ENCODE measurements around the gene MYRFL.
"Not testable (repeated sequence)": the region's sequence is repeated elsewhere in the genome, so short reads cannot be mapped to it uniquely, and the experiment has no call there.

Gene MYRFL

GRCh38 chr12:69988481-69989321 lies 163.7 kb downstream of the MYRFL start:
- DNase-seq: peak; percentile 29
- Histone ChIP-seq H3K27ac (peak overlapping the region; percentile 80), H3K36me3 (replicated peaks) (no peaks in the 10 kb centered on the region), H3K4me3 (ENCODE audit: low read depth, low read length) (no peak overlapping the region), H3K27me3 (replicated peaks) (no peaks in the 10 kb centered on the region)
- no peak for TF ChIP-seq CTCF (IDR thresholded peaks at IDR 0.05; ENCODE audit: low read depth, low read length, missing control alignments)
- in situ Hi-C loops (cut with HindIII; ENCODE audit: low pct_ligation_motif_present, low sequenced_read_pairs): no loop called here

- no peak for TF ChIP-seq CTCF (IDR thresholded peaks at IDR 0.05; ENCODE audit: low read depth, low read length, missing control alignments)
- no peak for DNase-seq
- in situ Hi-C loops (cut with HindIII; ENCODE audit: low pct_ligation_motif_present, low sequenced_read_pairs): no loop called here
- Histone ChIP-seq H3K27ac (no peak overlapping the region), H3K36me3 (replicated peaks) (no peaks in the 10 kb centered on the region), H3K27me3 (replicated peaks) (no peaks in the 10 kb centered on the region), H3K4me3 (ENCODE audit: low read depth, low read length) (no peak overlapping the region)
These were observed 166.8 kb downstream of the MYRFL start for GRCh38 chr12:69991690-69992288.

GRCh38 chr12:69993433-69993832 lies 168.4 kb downstream of the MYRFL start:
- in situ Hi-C loops (cut with HindIII; ENCODE audit: low pct_ligation_motif_present, low sequenced_read_pairs): no loop called here
- Histone ChIP-seq H3K27me3 (replicated peaks) (no peaks in the 10 kb centered on the region), H3K27ac (no peak overlapping the region), H3K4me3 (ENCODE audit: low read depth, low read length) (no peak overlapping the region), H3K36me3 (replicated peaks) (no peaks in the 10 kb centered on the region)
- no peak for DNase-seq
- no peak for TF ChIP-seq CTCF (IDR thresholded peaks at IDR 0.05; ENCODE audit: low read depth, low read length, missing control alignments)

GRCh38 chr12:69994086-69994485 lies 169.1 kb downstream of the MYRFL start:
- H3K4me3 ChIP-seq (ENCODE audit: low read depth, low read length); DNase-seq; in situ Hi-C loops (cut with HindIII; ENCODE audit: low pct_ligation_motif_present, low sequenced_read_pairs); H3K36me3 ChIP-seq (replicated peaks); H3K27me3 ChIP-seq (replicated peaks); H3K27ac ChIP-seq: not testable (repeated sequence)

- Histone ChIP-seq H3K4me3 (ENCODE audit: low read depth, low read length) (no peak overlapping the region), H3K27me3 (replicated peaks) (no peaks in the 10 kb centered on the region), H3K27ac (no peak overlapping the region), H3K36me3 (replicated peaks) (no peaks in the 10 kb centered on the region)
- no peak for TF ChIP-seq CTCF (IDR thresholded peaks at IDR 0.05; ENCODE audit: low read depth, low read length, missing control alignments)
- no peak for DNase-seq
- in situ Hi-C loops (cut with HindIII; ENCODE audit: low pct_ligation_motif_present, low sequenced_read_pairs): no loop called here
These were observed 169.7 kb downstream of the MYRFL start for GRCh38 chr12:69994724-69995173.

- DNase-seq: peak; percentile 27
- H3K36me3 ChIP-seq (replicated peaks): no peaks in the 10 kb centered on the region
- no peak overlapping the region for H3K4me3 ChIP-seq (ENCODE audit: low read depth, low read length)
- in situ Hi-C loops (cut with HindIII; ENCODE audit: low pct_ligation_motif_present, low sequenced_read_pairs): no loop called here
- H3K27me3 ChIP-seq (replicated peaks): no peaks in the 10 kb centered on the region
- no peak for TF ChIP-seq CTCF (IDR thresholded peaks at IDR 0.05; ENCODE audit: low read depth, low read length, missing control alignments)
- H3K27ac ChIP-seq: no peak overlapping the region
These were observed 171.2 kb downstream of the MYRFL start for GRCh38 chr12:69996241-69996640.
